ENCODE measurements around the gene CPED1. TPM values are rescaled to one million over a fixed set of nuclear protein-coding genes. Genes with fewer than 3 reads are reported as not detected.

Gene CPED1
- total and polyA plus RNA-seq, 2 experiments from 2014 or later, result 0.17 to 0.47 TPM

DNA sequence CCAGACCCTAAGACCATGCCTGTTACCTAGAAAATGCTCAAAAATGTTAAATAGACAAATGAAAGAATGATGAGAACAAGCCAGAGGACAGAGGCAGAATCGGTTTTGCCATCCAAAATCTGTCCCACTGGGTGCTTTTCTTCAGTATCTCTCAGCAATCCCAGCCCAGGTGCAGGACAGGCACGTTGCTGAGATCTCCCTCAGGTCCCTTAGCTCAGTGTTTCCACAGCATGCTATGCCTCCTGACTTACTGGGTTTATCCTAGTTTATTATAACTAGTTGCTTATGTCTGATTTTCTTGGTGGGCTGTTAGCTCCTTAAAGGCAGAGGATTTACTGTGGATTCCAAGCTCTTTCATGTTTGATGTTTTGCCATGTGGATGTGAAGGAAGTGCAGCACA, 20.3 kb downstream of the CPED1 start:
- H3K27ac Mint-ChIP-seq, result no peak overlapping the region
- Histone ChIP-seq H2AFZ (no peak overlapping the region), H3K79me2 (replicated peaks; ENCODE audit: insufficient read depth) (no peaks in the 10 kb centered on the region), H3K4me3 (no peak overlapping the region), H3F3A (replicated peaks; ENCODE audit: low read depth) (no peaks in the 10 kb centered on the region), H3K9me2 (ENCODE audit: insufficient read depth) (no peaks in the 10 kb centered on the region), H3K4me2 (no peak overlapping the region), H3K4me1 (ENCODE audit: insufficient read depth) (peaks cover 3% of the 10 kb centered on the region; the same call in 1 of the 2 replicates), H3K27me3 (ENCODE audit: insufficient read depth) (no peaks in the 10 kb centered on the region), H4K20me1 (replicated peaks; ENCODE audit: insufficient read depth) (no peaks in the 10 kb centered on the region), H3K27ac (ENCODE audit: low read depth) (no peak overlapping the region), H3K36me3 (ENCODE audit: insufficient read depth) (no peaks in the 10 kb centered on the region)
- TF ChIP-seq ZNF331 (CRISPR knock-in tag; IDR thresholded peaks at IDR 0.05; ENCODE audit: low read depth), result no peak
- TF ChIP-seq ZNF462 (CRISPR knock-in tag; IDR thresholded peaks at IDR 0.05), result no peak
- TF ChIP-seq ZNF114 (CRISPR knock-in tag; IDR thresholded peaks at IDR 0.05), result no peak
- TF ChIP-seq, protein P1, sequence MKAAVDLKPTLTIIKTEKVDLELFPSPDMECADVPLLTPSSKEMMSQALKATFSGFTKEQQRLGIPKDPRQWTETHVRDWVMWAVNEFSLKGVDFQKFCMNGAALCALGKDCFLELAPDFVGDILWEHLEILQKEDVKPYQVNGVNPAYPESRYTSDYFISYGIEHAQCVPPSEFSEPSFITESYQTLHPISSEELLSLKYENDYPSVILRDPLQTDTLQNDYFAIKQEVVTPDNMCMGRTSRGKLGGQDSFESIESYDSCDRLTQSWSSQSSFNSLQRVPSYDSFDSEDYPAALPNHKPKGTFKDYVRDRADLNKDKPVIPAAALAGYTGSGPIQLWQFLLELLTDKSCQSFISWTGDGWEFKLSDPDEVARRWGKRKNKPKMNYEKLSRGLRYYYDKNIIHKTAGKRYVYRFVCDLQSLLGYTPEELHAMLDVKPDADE (IDR thresholded peaks at IDR 0.05), result no peak
- TF ChIP-seq, protein P2, sequence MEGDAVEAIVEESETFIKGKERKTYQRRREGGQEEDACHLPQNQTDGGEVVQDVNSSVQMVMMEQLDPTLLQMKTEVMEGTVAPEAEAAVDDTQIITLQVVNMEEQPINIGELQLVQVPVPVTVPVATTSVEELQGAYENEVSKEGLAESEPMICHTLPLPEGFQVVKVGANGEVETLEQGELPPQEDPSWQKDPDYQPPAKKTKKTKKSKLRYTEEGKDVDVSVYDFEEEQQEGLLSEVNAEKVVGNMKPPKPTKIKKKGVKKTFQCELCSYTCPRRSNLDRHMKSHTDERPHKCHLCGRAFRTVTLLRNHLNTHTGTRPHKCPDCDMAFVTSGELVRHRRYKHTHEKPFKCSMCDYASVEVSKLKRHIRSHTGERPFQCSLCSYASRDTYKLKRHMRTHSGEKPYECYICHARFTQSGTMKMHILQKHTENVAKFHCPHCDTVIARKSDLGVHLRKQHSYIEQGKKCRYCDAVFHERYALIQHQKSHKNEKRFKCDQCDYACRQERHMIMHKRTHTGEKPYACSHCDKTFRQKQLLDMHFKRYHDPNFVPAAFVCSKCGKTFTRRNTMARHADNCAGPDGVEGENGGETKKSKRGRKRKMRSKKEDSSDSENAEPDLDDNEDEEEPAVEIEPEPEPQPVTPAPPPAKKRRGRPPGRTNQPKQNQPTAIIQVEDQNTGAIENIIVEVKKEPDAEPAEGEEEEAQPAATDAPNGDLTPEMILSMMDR (conservative IDR thresholded peaks at IDR 0.05; ENCODE audit: low read depth in 2 of 2), result no peak
- TF ChIP-seq EZH2phosphoT487 (IDR thresholded peaks at IDR 0.05; ENCODE audit: unreplicated experiment), result no peak
- TF ChIP-seq POLR2AphosphoS5 (IDR thresholded peaks at IDR 0.05; ENCODE audit: low read depth), result no peak
- no peak for TF ChIP-seq EZH2 (IDR thresholded peaks at IDR 0.05; ENCODE audit: low read depth, unreplicated experiment)
- no peak for TF ChIP-seq STAT1 (IDR thresholded peaks at IDR 0.05; ENCODE audit: unreplicated experiment)
- TF ChIP-seq JUNB (IDR thresholded peaks at IDR 0.05; ENCODE audit: unreplicated experiment), result no peak
- TF ChIP-seq REST (IDR thresholded peaks at IDR 0.05; ENCODE audit: unreplicated experiment), result no peak
- no peak for TF ChIP-seq CREB1 (CRISPR knock-in tag; IDR thresholded peaks at IDR 0.05; ENCODE audit: low read depth)
- no peak for TF ChIP-seq NANOG (IDR thresholded peaks at IDR 0.05; ENCODE audit: borderline replicate concordance)
- no peaks in the 10 kb centered on the region for H3K9me3 Mint-ChIP-seq
- DNase-seq (ENCODE audit: low spot score) (no peak), ATAC-seq (no peak)
- peaks cover 10% of the 10 kb centered on the region for H3K4me1 Mint-ChIP-seq
- no peak overlapping the region for H3K4me3 Mint-ChIP-seq
- H3K27me3 Mint-ChIP-seq (ENCODE audit: insufficient read depth, low read depth, poor library complexity), result peaks cover 2% of the 10 kb centered on the region
- H3K36me3 Mint-ChIP-seq (ENCODE audit: low read depth), result no peaks in the 10 kb centered on the region

Data from GM23338 (cell line).